Measurements from ENCODE around the gene INSRR.

The INSRR gene

DNA sequence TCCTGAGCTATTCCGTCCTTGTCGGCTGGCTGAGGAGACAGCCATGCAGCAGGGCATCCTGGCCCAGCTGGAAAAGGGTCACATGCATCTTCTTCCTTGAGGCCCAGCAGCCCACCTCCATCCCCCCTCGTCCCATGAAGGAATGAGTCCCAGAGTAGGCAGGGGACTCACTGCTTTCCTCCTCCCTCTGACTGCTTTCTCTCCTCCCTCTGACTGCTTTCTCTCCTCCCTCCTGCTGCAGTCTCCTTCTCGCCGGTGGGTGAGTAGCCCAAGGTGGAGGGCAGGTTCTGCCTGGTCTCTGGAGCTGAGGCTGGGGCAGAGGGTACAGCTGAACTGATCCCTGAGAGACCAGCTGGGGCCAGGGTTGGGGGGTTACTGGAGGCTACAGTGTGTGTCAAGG lies 15.2 kb upstream of the INSRR start:
- no peak for DNase-seq (ENCODE audit: low read depth)

DNA sequence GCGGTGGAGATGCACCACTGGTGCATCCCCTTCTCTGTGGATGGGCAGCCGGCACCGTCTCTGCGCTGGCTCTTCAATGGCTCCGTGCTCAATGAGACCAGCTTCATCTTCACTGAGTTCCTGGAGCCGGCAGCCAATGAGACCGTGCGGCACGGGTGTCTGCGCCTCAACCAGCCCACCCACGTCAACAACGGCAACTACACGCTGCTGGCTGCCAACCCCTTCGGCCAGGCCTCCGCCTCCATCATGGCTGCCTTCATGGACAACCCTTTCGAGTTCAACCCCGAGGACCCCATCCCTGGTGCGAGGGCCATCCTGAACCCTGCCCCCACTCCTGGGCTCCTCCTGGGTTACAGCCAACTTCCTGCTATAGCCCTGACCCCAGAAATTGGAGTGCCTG lies 14.7 kb upstream of the INSRR start:
- no peak for DNase-seq (ENCODE audit: low read depth)

DNA sequence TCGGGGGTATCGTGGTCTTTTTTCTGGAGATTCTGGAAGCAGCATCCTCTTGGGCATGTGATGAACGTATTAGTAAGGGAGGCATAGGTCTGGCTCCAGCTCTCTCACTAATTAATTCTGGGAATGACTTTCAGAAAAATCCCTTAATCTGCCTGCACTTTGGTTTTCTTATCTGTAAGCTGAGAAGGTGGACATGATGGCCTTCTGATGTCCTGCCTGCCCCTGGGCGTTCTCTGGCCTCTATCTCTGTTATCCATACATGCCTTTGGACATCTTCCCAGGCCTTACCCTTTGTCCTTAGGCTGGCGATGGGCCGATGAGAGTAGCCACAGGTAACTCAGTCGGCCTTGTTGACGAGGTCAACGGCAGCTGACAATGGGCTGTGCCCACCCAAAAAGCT lies 10.5 kb upstream of the INSRR start:
- DNase-seq (ENCODE audit: low read depth), result no peak

DNA sequence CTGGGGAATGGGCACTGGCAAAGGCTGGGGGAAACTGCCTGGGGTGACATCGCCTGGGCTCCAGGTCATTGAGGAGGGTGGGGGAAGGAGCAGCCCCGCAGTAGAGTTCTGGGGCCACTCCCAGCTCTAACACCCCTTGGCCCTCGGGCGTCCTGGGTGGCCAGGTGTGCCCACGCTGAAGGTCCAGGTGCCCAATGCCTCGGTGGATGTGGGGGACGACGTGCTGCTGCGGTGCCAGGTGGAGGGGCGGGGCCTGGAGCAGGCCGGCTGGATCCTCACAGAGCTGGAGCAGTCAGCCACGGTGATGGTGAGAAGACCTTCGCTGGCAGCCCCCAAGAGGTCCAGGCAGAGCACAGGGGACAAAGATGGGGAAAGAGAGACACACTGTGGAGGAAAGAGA lies 9.4 kb upstream of the INSRR start:
- no peak for DNase-seq (ENCODE audit: low read depth)

DNA sequence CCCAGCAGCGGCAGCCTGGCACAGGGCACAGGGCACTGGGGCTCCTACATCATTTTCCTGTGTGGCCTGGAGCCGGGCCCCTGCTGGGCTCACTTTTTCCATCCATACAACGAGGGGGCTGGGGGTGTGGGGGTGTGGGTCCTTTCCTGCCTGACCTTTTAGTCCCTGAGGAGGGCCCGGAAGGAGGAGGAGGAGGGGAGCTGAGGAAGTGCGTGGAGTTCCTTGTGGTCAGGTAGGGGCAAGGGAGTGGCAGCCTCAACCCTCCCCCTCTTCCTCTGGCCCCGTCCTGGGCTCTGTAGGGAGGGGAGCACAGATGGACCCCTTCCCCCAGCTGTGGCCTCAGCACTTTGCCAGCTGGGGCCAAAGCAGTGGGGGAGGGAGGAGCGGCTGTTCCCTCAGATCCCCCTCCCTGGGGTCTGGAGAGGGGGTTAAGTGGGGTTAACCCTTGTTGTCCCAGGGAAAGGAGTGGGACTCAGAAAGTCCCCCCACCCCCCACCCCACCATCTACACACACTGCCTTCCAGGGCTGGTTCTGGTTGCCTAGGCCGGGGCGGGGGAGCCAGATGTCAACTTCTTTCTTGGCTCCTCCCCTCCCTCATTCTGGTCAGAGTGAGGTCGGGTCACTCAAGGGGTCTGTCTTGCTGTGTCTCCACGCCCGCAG lies 7.5 kb upstream of the INSRR start:
- DNase-seq (ENCODE audit: low read depth), result no peak

DNA sequence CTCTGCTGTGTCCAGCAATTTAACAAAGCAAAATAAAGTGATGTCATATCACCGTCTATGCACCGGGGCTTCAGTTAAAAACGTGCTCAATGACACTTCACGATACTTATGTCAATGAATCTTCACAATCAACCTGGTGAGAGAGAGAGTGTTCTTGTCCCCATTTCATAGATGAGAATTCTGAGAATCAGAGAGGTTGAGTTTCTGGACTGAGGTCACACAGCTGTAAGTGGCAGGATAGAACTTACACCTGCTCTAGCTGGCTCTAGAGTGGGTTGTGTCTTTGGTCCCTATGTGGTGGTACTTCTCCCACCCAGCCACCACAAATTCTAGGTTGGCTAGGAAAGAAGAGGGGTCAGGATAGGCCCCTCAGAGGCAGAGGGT lies 6.9 kb upstream of the INSRR start:
- no peak for DNase-seq (ENCODE audit: low read depth)

DNA sequence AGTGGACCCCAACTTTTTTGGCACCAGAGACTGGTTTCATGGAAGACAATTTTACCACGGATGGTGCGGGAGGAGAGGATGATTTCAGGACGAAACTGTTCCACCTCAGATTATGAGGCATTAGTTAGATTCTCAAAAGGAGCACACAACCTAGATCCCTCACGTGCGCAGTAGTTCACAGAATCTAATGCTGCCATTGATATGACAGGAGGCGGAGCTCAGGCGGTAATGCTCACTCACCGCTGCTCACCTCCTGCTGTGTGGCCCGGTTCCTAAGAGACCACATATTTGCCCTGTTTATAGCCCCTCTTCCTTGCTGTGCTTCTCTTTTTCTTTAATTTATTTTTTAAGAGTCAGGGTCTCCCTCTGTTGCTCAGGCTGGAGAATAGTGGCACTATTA lies 6.3 kb upstream of the INSRR start:
- DNase-seq (ENCODE audit: low read depth), result no peak

DNA sequence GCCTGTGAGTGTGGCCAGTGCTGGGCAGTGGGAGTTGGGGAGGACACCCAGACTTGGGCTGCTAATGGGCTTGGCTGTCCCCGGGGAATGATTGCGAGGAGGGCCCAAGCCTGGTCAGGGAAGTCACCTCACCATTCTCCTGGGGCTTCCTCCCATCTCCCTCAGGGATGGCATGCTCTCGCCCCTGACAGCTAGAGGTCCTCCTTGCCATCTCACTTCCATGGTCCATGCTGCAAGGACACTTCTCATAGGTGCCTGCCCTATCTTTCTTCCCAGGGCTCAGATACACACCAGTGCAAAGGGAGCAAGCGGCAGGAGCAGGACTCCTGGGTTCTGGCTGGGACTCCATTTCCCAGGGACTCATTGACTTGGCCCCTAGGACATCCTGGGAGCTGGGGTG lies 5.9 kb upstream of the INSRR start:
- DNase-seq (ENCODE audit: low read depth), result no peak

DNA sequence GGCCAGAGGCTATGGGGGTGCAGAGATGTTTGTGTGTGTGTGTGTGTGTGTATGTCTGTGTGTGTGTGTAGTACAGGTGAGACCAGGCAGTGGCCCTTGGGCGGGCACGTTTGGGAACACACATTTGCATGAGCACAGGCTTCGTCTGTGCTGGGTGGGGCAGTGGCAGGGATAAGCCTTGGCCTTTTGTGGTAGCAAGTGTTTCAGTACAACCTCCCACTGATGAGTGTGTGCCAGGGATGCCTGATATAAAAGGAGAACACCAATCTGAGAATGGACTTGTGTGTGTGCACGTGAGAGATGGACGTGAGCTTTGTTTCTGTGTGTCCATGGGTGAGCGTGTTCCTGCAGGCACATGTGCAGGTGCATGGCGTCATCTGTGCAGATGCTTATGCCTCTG lies 4.7 kb upstream of the INSRR start:
- DNase-seq (ENCODE audit: low read depth), result no peak

DNA sequence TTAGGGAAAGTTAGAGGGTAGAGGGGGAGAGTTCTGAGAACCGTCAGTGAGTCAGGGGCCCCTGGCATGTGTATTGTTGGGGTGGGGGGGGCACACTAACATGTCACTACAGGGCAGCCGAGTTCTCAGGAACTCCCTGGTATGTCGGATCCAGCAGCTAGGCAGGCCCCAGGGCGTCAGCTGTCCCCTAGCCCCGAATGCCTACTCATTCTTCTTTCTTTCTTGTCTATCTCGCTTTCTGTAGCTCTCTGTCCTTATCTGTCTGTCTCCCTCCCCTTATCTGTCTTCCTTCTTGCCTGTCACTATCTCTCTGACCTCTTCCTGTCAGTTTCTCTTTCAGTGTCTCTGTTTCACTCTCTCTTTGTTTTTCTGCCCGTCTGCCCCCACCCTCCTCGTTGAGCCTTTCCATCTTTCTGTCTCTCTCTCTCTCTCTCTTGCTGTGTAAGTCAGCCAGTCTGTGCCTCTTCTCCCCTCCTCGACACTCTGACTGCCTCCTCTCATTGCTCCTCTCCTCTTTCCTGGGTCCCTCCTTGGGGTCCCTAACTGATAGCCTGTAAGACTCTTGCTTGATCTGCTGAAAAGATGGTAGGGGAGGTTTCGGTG lies 4.2 kb upstream of the INSRR start:
- no peak for DNase-seq (ENCODE audit: low read depth)

DNA sequence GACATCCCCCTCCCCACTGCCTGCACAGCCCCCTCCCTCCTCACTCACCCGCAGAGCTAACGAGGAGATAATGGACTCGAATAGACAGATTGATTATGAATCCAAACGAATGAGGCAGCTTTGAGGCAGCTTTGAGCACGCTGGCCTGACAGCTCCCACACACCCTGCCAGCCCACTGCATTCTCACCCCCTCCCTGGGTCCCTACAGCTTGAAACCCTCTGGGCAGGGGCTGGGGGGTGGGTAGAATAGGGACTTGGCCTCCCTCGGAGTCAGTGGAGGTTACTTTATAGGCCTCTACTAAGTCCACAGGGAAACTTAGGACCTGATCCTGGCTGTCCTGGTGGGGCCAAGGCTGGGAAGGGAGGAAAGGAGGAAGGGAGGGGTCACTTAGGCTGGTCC lies 3.7 kb upstream of the INSRR start:
- DNase-seq (ENCODE audit: low read depth), result no peak

DNA sequence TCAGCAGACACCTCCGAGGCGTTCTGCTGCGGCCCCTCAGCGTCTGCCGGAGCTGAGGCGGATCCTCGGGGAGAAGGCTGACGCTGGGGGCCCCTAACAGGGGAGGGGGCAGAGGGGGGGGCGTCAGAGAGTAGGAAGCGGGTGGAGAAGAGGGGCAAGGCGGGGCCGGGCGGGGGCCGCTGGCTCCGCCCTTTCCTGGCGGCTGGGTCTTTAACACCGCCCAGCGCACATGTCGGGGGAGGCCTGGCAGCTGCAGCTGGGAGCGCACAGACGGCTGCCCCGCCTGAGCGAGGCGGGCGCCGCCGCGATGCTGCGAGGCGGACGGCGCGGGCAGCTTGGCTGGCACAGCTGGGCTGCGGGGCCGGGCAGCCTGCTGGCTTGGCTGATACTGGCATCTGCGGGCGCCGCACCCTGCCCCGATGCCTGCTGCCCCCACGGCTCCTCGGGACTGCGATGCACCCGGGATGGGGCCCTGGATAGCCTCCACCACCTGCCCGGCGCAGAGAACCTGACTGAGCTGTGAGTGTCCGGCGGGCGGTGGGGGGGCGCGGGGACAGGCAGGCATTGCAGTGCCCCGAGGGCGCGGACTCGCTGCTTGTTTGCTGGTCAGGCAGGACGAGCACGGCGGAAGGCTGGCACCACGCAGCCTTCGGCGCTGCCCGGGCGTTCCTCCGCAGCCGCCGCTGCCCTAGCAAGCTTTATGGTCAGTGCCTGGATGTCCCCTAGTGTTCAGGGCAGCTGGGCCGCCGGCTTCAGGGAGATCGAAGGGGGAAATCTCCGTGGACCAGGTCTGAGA lies 1.9 kb upstream of the INSRR start, which contains the start of gene NTRK1:
Gene NTRK1, plus strand, starts transcription at position 238 of the 796 bp plus-strand sequence. Its CDS starts 70 bp downstream, at position 308.
- peak; percentile 61 for DNase-seq (ENCODE audit: low read depth)

DNA sequence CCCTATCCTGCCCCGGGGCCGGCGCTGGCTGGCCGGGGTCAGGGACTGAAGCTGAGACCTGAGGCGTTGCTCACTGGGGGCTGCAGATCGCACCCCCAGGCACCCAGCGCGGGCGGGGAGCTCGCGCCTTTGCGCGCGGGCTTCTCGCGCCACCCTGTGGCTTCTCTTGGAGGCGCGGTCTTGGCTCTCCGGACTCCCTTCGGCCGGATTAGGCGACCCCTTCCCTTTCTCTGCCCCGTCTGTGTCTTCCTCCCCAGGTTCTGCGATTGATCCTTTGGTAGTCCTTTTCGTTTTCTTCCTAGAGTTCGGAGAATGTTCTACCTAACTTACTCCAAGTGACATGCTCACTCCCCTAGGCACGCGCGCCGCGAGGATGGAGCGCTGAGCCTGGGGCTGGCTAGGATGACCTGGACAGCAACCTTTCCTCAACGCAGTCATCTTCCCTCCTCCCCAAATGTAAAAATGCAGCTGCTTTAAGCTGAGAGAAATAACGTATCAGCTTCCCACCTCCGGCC lies 1.3 kb upstream of the INSRR start:
- DNase-seq (ENCODE audit: low read depth), result peak; percentile 69

DNA sequence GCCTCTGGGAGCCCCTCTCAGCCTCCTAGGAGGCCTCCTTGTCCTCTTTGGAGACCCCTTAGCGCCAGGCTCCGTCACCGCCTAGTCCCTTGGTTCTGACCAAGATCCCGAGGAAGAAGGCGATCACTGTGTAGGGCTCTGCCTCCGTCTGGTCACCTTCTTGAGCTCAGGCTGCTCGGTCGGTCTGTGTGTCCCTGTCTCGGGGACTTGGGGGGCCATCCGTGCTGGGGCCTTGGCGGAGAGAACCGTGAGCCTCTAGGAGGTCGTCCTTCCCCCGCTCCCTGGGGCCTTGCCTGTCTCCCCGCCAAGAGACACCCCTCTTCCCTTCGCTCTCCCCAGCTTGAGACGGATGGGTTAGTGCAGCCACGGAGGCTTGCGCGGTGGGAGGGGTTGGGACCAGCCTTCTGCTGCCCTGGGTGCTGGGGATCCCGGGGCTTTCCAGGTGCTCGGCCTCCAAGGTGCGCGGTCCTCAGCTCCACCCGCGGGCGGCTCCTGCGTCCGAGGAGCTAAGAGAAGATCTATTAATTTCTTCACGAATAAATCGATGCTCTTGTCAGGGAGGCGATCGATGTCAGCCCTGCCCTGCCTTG lies 701 bp upstream of the INSRR start:
- DNase-seq (ENCODE audit: low read depth), result peak; percentile 42

DNA sequence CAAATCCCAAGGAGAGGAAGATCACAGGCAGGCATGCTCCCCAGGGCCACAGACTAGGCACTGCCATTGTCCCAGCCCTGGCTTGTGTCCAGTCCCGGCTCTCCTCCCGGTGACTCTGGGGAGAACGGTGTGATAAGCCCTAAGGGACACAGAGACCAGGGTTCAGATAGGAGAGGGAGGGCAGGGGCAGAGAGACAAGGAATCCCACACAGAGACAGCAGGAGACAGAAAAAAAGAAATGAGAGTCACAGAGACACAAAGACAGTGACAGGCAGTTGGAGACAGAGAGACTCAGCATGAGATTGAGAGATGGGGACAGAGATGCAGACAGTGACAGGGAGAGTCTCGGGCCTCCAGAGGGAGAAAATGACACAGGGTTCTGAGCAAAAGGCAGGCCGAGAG lies 361 bp downstream of the INSRR start:
- no peak for DNase-seq (ENCODE audit: low read depth)

DNA sequence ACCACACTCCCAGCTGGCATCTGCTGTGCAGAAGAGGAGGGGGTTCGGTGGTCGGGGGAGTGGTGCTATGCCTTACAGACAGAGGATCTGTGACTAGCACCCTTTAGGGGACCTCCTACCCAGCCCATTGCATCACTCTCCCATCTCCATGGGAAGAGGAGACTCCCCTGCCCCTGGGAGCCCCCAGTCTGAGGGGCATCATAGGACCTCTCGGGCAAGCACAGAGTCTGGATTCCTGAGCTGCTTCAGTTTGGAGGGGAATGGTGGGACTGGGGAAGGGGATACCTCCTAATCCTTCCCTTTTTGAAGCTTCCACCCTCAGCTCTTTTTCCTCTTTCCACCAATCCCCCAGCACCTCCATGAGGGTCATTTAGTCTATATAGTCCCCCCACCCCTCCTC lies 1.4 kb downstream of the INSRR start:
- DNase-seq (ENCODE audit: low read depth), result no peak

DNA sequence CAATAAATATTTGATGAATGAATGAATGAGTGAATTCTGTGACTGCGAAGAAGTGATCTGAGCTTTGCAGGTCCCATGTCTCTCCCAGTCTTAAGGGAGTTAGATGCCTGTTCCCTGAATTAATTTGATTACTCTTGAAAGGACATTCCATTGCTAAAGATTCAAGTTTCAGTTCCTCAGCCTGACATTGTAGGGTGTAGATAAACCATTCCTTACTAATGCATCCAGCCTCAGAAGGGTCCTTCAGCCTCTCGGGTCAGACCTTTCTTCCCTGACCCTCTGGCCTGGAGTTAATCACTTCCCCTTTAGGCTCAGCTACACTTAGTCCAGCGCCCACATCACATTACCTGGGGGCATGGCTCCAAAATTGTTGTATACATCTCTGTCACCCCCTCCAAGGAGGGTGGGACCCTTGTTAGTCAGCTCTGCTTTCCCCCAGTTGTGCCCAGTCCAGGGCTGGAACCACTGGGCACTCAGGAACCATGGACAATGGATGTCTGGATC lies 2.6 kb downstream of the INSRR start:
- DNase-seq (ENCODE audit: low read depth), result no peak

DNA sequence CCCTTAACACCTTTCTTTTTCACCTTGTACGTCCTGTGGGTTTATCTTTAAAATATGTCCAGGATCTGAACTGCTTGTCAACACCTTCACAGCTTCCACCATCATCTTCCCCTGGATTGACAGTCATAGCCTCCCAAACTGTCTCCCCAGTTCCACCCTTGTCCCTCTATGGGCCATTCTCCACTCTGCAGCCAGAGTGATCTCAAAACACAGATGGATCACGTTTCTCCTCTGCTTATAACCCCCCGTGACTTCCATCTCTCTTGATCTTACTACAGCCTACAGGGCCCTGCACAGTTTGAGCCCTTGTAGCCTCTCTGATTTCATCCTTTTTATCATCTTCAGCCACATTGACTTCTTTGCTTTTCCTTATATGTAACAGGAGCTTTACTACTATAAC lies 4.3 kb downstream of the INSRR start:
- no peak for DNase-seq (ENCODE audit: low read depth)

DNA sequence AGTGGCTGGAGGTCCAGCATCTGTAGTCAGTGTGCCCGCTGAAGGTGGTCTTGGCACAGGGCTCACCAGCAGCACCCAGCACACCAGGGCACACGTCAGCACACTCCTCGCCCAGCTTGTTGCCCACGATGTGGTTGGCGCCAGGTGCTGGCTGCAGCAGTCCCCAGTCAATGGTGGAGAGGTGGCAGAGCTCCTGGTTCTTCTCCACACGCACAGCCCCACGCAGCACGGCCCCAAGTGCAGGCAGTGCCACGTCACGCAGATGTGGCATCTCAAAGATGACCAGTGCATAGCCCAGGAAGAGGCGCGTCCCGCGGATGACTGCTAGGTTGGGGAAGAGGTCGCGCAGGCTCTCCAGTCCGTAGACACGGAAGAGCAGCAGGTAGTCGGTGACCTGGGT lies 5.2 kb downstream of the INSRR start:
- DNase-seq (ENCODE audit: low read depth), result no peak

DNA sequence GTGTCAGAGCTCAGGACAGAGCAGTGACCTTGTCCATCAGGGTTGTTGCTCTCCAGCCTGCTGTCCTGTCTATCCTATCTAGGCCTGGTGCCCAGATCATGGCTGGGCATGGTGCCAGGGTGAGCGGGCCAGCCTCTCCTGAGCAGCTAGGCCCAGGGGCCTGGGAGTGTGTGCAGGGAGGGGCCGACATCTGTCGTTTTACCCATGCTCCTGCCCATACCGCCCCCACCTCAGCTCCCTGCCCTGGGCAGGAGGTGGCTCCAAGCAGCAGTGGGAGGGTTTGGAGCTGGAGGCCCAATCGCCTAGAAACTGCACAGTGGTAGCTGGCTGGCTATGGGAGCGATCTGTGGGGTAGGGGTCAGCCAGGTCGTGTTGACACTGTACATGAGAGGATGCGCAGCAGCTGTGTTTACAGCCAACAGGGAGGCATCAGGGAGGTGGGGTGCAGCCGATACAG lies 6.5 kb downstream of the INSRR start:
- no peak for DNase-seq (ENCODE audit: low read depth)

DNA sequence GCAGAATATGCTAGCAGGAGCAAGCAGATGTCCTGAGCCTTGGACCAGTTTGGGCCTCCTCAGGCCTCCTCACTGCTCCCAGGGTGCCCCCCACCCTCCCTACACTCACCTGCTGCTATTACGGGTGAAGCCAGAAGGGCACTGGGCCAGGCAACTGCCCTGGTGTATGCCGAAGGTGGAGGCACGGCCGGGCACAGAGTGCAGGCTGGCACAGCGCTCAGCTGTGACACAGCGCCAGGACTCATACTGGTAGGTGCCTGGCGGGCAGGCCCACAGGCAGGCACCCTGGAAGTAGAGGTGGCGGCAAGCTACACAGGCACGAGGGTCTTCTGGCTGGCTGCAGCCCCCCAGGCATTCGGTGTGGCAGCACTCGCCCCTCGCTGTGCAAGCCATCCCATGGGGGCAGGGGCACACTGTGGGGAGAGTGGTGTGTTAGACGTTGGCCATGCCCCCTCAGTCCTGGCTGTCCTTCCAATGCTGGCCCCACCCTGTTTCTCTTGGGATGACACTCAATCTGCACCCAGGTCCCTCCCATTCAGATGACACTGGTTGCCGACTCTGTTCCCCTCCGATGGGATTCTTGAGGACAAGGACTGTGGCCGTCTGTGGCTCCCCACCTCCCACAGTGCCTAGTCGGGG lies 7.0 kb downstream of the INSRR start:
- DNase-seq (ENCODE audit: low read depth), result no peak

DNA sequence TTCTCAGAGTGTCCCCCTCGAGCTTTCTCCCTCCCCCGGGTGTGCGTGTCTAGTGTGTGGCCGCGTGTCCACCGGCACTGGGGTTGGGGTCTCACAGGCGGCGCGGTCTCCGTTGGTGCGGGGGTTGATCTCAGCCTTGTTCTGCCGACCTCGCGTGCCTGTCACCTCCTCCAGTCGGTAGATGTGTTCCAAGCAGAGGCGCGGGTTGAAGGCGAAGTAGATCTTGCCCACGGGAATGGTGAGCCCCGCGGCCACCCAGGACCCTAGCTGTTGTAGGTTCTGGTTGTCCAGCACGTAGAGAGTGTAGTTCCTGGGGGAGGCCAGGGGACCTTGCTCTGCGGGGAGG lies 9.8 kb downstream of the INSRR start:
- no peak for DNase-seq (ENCODE audit: low read depth)

Data from ELR (cell line).